Liver (tissue), 3 donors: Measurements from ENCODE around the gene MID2.

Experiments used
- GABPA ChIP-seq, 2 donors: IDR thresholded peaks in 1 of 2; conservative IDR thresholded peaks in 1 of 2; 2 replicates each; pipeline ENCODE4 v1.6.1; 2016; ENCODE audit warnings: antibody characterized with exemption in 2 of 2, mild to moderate bottlenecking in 1 of 2, moderate library complexity in 1 of 2
- JUND ChIP-seq, 2 donors: IDR thresholded peaks; 2 replicates each; pipeline ENCODE4 v1.6.1; 2016; ENCODE audit warnings: antibody characterized with exemption in 2 of 2
- RAD21 ChIP-seq, 2 donors: IDR thresholded peaks; 2 replicates each; pipeline ENCODE4 v1.6.1; 2016; ENCODE audit warnings: antibody characterized with exemption in 2 of 2, mild to moderate bottlenecking in 2 of 2
- SP1 ChIP-seq: IDR thresholded peaks from 2 replicates; pipeline ENCODE4 v1.6.1; 2018; ENCODE audit warnings: antibody characterized with exemption, mild to moderate bottlenecking
- YY1 ChIP-seq: IDR thresholded peaks from 2 replicates; pipeline ENCODE4 v1.6.1; 2016; ENCODE audit warnings: antibody characterized with exemption, mild to moderate bottlenecking
- TF ChIP-seq, protein P1 (sequence below): IDR thresholded peaks from 2 replicates; pipeline ENCODE4 v1.6.1; 2016; ENCODE audit warnings: antibody characterized with exemption, mild to moderate bottlenecking
- TF ChIP-seq, protein P2 (sequence below): fragments of 150-350 bp; IDR thresholded peaks from 2 replicates; pipeline ENCODE4 v1.5.1; 2017; ENCODE audit warnings: improper control_type of control experiment, low read depth, low read length; ENCODE audit not compliant: missing input control
- donor health status: healthy.
- donor health status: healthy.

DNA sequence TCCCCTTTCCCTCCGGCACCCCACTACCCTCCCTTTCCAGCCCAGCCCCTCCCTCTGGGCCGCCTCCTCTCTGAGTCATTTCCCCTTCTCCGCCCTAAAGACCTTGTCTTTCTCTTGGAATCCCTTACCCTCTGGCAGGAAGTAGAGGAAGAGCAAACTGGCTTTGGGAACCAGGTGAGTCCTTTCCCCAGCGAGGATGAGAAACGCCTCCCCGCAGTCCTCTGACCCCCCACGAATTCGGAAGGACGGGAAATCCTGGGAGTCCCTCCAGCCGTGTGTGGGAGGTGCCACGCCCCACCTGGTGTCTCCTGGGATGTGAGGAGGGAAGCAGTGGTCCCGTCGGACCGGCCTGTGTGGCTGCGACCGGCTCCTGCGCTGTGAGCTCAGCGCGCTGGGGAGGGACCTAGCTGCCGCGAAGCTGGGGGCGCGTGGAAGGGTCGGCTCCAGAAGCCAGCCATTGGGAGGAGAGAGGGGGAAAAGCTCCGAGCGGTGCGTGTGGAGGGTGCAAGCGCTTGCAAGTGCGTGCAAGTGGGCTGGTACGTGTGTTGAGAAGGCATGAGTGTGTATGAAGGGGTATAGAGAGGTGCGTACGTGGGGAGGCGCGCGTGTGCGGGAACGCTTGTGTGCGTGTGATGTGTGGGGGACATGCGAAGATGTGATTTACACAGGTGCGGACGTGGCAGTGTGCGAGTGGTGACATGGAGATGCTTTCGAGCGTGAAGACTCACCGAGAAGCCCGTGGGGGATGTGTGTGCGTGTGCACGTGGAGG lies 110.2 kb downstream of the MID2 start:
- TF ChIP-seq GABPA (IDR thresholded peaks at IDR 0.05 in 1 of 2, conservative IDR thresholded peaks at IDR 0.05 in 1 of 2) (no peak), JUND (IDR thresholded peaks at IDR 0.05) (no peak), RAD21 (IDR thresholded peaks at IDR 0.05) (no peak), SP1 (no peak), YY1 (no peak)
- TF ChIP-seq, protein P1, sequence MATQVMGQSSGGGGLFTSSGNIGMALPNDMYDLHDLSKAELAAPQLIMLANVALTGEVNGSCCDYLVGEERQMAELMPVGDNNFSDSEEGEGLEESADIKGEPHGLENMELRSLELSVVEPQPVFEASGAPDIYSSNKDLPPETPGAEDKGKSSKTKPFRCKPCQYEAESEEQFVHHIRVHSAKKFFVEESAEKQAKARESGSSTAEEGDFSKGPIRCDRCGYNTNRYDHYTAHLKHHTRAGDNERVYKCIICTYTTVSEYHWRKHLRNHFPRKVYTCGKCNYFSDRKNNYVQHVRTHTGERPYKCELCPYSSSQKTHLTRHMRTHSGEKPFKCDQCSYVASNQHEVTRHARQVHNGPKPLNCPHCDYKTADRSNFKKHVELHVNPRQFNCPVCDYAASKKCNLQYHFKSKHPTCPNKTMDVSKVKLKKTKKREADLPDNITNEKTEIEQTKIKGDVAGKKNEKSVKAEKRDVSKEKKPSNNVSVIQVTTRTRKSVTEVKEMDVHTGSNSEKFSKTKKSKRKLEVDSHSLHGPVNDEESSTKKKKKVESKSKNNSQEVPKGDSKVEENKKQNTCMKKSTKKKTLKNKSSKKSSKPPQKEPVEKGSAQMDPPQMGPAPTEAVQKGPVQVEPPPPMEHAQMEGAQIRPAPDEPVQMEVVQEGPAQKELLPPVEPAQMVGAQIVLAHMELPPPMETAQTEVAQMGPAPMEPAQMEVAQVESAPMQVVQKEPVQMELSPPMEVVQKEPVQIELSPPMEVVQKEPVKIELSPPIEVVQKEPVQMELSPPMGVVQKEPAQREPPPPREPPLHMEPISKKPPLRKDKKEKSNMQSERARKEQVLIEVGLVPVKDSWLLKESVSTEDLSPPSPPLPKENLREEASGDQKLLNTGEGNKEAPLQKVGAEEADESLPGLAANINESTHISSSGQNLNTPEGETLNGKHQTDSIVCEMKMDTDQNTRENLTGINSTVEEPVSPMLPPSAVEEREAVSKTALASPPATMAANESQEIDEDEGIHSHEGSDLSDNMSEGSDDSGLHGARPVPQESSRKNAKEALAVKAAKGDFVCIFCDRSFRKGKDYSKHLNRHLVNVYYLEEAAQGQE, result no peak
- TF ChIP-seq, protein P2, sequence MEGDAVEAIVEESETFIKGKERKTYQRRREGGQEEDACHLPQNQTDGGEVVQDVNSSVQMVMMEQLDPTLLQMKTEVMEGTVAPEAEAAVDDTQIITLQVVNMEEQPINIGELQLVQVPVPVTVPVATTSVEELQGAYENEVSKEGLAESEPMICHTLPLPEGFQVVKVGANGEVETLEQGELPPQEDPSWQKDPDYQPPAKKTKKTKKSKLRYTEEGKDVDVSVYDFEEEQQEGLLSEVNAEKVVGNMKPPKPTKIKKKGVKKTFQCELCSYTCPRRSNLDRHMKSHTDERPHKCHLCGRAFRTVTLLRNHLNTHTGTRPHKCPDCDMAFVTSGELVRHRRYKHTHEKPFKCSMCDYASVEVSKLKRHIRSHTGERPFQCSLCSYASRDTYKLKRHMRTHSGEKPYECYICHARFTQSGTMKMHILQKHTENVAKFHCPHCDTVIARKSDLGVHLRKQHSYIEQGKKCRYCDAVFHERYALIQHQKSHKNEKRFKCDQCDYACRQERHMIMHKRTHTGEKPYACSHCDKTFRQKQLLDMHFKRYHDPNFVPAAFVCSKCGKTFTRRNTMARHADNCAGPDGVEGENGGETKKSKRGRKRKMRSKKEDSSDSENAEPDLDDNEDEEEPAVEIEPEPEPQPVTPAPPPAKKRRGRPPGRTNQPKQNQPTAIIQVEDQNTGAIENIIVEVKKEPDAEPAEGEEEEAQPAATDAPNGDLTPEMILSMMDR, result no peak
